Breast epithelium (tissue), 3 donors: ENCODE results near the gene PAK6.

ENCODE experiments used
- CTCF ChIP-seq, 3 donors: fragments of 450-650 bp; IDR thresholded peaks; one replicate each; pipeline ENCODE4 v1.5.1; 2016 to 2017; ENCODE audit warnings: antibody characterized with exemption in 3 of 3, mild to moderate bottlenecking in 3 of 3, moderate library complexity in 3 of 3
- POLR2A ChIP-seq: fragments of 450-650 bp; IDR thresholded peaks from one replicate; pipeline ENCODE4 v1.6.1; 2016; ENCODE audit warnings: antibody characterized with exemption, mild to moderate bottlenecking, moderate library complexity
- POLR2AphosphoS5 ChIP-seq, 3 donors: sonication (generic); formaldehyde crosslinking; IDR thresholded peaks; one replicate each; pipeline ENCODE4 v1.6.1; 2017; ENCODE audit warnings: antibody characterized with exemption in 3 of 3

- TF ChIP-seq CTCF (IDR thresholded peaks at IDR 0.05), result no peak
- TF ChIP-seq POLR2A, result no peak
- no peak for TF ChIP-seq POLR2AphosphoS5 (IDR thresholded peaks at IDR 0.05)
Measured at GRCh38 chr15:40271685-40272484, 33.0 kb downstream of the PAK6 start.
